Measurements from ENCODE around the gene CAMKMT. TPM values are rescaled to one million over a fixed set of nuclear protein-coding genes. Genes with fewer than 3 reads are reported as not detected.

CAMKMT gene
- total and polyA plus RNA-seq, 2 experiments from 2014 or later, result 26.5 to 29.5 TPM

GRCh38 chr2:44723921-44724320 lies 362.2 kb downstream of the CAMKMT start (continued):
- no peak for TF ChIP-seq EZH2 (IDR thresholded peaks at IDR 0.05; ENCODE audit: low read depth, unreplicated experiment)
- no peak for TF ChIP-seq STAT1 (IDR thresholded peaks at IDR 0.05; ENCODE audit: unreplicated experiment)
- TF ChIP-seq CTCF (conservative IDR thresholded peaks at IDR 0.05; ENCODE audit: low read depth in 2 of 2), result no peak
- TF ChIP-seq JUNB (IDR thresholded peaks at IDR 0.05; ENCODE audit: unreplicated experiment), result no peak
- TF ChIP-seq EZH2phosphoT487 (IDR thresholded peaks at IDR 0.05; ENCODE audit: unreplicated experiment), result no peak

DNA sequence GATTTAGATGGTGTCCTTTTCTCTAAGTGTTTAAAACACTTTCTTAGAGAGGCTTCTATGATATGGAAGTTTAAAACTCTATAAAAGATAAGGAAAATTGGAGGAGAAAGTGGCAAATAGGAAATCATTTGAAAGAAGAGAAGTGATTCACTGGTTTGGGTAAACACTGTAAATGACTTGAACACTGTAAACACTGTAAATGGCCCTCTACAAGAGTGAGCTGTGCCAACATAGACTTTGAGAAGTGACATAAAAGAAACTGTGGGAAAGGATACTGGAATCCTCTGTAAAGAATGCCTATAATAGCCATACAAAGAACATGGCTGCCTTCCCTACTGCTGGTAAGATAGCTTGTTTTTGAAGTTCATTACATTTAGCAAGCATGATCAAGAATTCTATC lies 368.8 kb downstream of the CAMKMT start:
- no peaks in the 10 kb centered on the region; the same call in 2 of the 3 replicates for H3K4me1 Mint-ChIP-seq
- DNase-seq (ENCODE audit: low spot score), result no peak
- Histone ChIP-seq H3K4me3 (no peak overlapping the region), H3K9me2 (ENCODE audit: insufficient read depth) (peaks cover 12% of the 10 kb centered on the region; the same call in 1 of the 2 replicates), H3K27me3 (ENCODE audit: insufficient read depth) (no peaks in the 10 kb centered on the region), H3K4me2 (no peak overlapping the region), H3K36me3 (ENCODE audit: insufficient read depth) (peaks cover under 1% of the 10 kb centered on the region; the same call in 1 of the 2 replicates), H3K4me1 (ENCODE audit: insufficient read depth) (no peaks in the 10 kb centered on the region), H3F3A (replicated peaks; ENCODE audit: low read depth) (no peaks in the 10 kb centered on the region), H4K20me1 (replicated peaks; ENCODE audit: insufficient read depth) (no peaks in the 10 kb centered on the region), H3K79me2 (replicated peaks; ENCODE audit: insufficient read depth) (no peaks in the 10 kb centered on the region), H2AFZ (no peak overlapping the region), H3K27ac (ENCODE audit: low read depth) (no peak overlapping the region)
- H3K36me3 Mint-ChIP-seq (ENCODE audit: low read depth), result no peaks in the 10 kb centered on the region; the same call in 2 of the 3 replicates
- no peak for ATAC-seq
- no peaks in the 10 kb centered on the region for H3K27me3 Mint-ChIP-seq (ENCODE audit: insufficient read depth, low read depth, poor library complexity)
- H3K27ac Mint-ChIP-seq, result no peak overlapping the region
- no peaks in the 10 kb centered on the region for H3K9me3 Mint-ChIP-seq
- TF ChIP-seq JUNB (IDR thresholded peaks at IDR 0.05; ENCODE audit: unreplicated experiment) (no peak), EZH2 (IDR thresholded peaks at IDR 0.05; ENCODE audit: low read depth, unreplicated experiment) (no peak), ZNF331 (CRISPR knock-in tag; IDR thresholded peaks at IDR 0.05; ENCODE audit: low read depth) (no peak), ZNF114 (CRISPR knock-in tag; IDR thresholded peaks at IDR 0.05) (no peak), REST (IDR thresholded peaks at IDR 0.05; ENCODE audit: unreplicated experiment) (no peak), STAT1 (IDR thresholded peaks at IDR 0.05; ENCODE audit: unreplicated experiment) (no peak)
- H3K4me3 Mint-ChIP-seq, result no peak overlapping the region

- ATAC-seq, result no peak
- Histone ChIP-seq H2AFZ (no peak overlapping the region), H3K79me2 (replicated peaks; ENCODE audit: insufficient read depth) (no peaks in the 10 kb centered on the region), H3K27ac (ENCODE audit: low read depth) (no peak overlapping the region), H3K4me1 (ENCODE audit: insufficient read depth) (no peaks in the 10 kb centered on the region), H3K36me3 (ENCODE audit: insufficient read depth) (peaks cover 6% of the 10 kb centered on the region; the same call in 1 of the 2 replicates), H3K4me2 (no peak overlapping the region), H3K4me3 (no peak overlapping the region), H3F3A (replicated peaks; ENCODE audit: low read depth) (no peaks in the 10 kb centered on the region), H4K20me1 (replicated peaks; ENCODE audit: insufficient read depth) (no peaks in the 10 kb centered on the region), H3K27me3 (ENCODE audit: insufficient read depth) (no peaks in the 10 kb centered on the region), H3K9me2 (ENCODE audit: insufficient read depth) (peaks cover 12% of the 10 kb centered on the region; the same call in 1 of the 2 replicates)
- Mint-ChIP-seq H3K36me3 (ENCODE audit: low read depth) (peaks cover 5% of the 10 kb centered on the region), H3K27ac (no peak overlapping the region), H3K27me3 (ENCODE audit: insufficient read depth, low read depth, poor library complexity) (no peaks in the 10 kb centered on the region), H3K9me3 (peaks cover 6% of the 10 kb centered on the region), H3K4me3 (no peak overlapping the region), H3K4me1 (no peaks in the 10 kb centered on the region)
- DNase-seq (ENCODE audit: low spot score), result no peak
- no peak for TF ChIP-seq POLR2AphosphoS5 (IDR thresholded peaks at IDR 0.05; ENCODE audit: low read depth)
- no peak for TF ChIP-seq EZH2phosphoT487 (IDR thresholded peaks at IDR 0.05; ENCODE audit: unreplicated experiment)
- no peak for TF ChIP-seq EZH2 (IDR thresholded peaks at IDR 0.05; ENCODE audit: low read depth, unreplicated experiment)
- no peak for TF ChIP-seq ETS1 (IDR thresholded peaks at IDR 0.05)
- no peak for TF ChIP-seq NANOG (IDR thresholded peaks at IDR 0.05; ENCODE audit: borderline replicate concordance)
- no peak for TF ChIP-seq JUNB (IDR thresholded peaks at IDR 0.05; ENCODE audit: unreplicated experiment)
- TF ChIP-seq ZNF114 (CRISPR knock-in tag; IDR thresholded peaks at IDR 0.05), result no peak
- TF ChIP-seq CREB1 (CRISPR knock-in tag; IDR thresholded peaks at IDR 0.05; ENCODE audit: low read depth), result no peak
- TF ChIP-seq REST (IDR thresholded peaks at IDR 0.05; ENCODE audit: unreplicated experiment), result no peak
- no peak for TF ChIP-seq STAT1 (IDR thresholded peaks at IDR 0.05; ENCODE audit: unreplicated experiment)
- no peak for TF ChIP-seq ZNF331 (CRISPR knock-in tag; IDR thresholded peaks at IDR 0.05; ENCODE audit: low read depth)
Observed at GRCh38 chr2:44731505-44731904, 369.8 kb downstream of the CAMKMT start.

Measured in GM23338 (cell line).